Measurements from ENCODE around the gene THPO.

The THPO gene

DNA sequence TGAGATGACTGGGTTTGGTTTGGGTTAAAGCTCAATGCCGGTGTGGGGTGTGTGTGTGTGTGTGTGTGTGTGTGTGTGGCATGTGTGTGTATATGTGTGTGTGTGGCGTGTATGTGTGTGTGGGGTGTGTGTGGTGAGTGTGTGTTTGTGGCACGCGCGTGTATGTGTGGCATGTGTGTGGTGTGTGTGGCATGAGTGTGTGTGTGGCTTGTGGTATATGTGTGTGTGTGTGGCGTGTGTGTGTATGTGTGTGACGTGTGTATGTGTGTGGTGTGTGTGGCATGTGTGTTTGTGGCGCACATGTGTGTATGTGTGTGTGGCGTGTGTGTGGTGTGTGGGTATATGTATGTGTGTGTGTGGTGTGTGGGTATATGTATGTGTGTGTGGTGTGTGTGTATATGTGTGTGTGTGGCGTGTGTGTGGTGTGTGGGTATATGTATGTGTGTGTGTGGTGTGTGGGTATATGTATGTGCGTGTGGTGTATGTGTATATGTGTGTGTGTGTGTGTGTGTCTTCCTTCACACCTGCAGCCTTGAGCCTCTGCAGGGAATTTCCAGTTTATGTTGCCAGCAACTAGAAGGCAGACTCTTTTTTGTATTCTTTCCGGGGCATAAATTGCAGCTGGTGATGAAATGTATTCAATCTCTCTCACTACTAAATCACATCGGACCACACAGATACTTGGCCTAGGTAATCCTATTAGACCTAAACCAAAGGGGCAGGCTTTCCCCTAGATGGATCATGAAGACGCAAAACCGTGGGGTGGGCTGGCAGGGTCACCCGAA lies 36.6 kb upstream of the THPO start:
- TF ChIP-seq, protein P1, sequence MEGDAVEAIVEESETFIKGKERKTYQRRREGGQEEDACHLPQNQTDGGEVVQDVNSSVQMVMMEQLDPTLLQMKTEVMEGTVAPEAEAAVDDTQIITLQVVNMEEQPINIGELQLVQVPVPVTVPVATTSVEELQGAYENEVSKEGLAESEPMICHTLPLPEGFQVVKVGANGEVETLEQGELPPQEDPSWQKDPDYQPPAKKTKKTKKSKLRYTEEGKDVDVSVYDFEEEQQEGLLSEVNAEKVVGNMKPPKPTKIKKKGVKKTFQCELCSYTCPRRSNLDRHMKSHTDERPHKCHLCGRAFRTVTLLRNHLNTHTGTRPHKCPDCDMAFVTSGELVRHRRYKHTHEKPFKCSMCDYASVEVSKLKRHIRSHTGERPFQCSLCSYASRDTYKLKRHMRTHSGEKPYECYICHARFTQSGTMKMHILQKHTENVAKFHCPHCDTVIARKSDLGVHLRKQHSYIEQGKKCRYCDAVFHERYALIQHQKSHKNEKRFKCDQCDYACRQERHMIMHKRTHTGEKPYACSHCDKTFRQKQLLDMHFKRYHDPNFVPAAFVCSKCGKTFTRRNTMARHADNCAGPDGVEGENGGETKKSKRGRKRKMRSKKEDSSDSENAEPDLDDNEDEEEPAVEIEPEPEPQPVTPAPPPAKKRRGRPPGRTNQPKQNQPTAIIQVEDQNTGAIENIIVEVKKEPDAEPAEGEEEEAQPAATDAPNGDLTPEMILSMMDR (conservative IDR thresholded peaks at IDR 0.05; ENCODE audit: low read depth, low read length) = no peak
- no peak overlapping the region for H3K4me3 ChIP-seq (ENCODE audit: low read length)
- DNase-seq (ENCODE audit: low read depth) = no peak

DNA sequence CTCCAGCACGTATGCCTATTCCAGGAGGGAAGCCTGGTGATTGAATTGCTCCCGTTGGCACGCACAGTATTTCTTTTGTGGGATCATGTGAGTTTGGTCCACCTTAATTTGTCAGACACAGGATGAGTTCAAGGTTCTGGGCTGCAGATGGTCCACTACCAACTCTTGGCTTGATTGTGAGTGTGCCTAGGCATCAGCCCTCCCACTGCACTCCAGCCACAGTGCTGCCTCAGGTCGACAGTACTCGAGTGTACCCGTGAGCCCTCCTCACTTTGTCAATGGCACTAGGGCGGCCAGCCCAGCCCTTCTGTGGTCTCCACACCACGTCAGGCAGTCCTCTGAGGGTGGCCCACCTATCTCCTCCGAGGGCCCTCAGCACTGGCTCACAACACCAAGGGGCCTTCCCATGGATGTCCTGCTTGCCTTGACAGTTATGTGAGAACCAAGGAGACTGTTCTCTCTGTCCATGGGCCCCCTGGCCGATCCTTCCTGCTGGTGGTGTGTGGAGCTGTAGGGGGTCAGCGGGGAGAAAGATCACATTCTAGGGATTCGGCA lies 32.0 kb upstream of the THPO start:
- DNase-seq (ENCODE audit: low read depth) = no peak
- TF ChIP-seq, protein P1 (conservative IDR thresholded peaks at IDR 0.05; ENCODE audit: low read depth, low read length) = no peak

DNA sequence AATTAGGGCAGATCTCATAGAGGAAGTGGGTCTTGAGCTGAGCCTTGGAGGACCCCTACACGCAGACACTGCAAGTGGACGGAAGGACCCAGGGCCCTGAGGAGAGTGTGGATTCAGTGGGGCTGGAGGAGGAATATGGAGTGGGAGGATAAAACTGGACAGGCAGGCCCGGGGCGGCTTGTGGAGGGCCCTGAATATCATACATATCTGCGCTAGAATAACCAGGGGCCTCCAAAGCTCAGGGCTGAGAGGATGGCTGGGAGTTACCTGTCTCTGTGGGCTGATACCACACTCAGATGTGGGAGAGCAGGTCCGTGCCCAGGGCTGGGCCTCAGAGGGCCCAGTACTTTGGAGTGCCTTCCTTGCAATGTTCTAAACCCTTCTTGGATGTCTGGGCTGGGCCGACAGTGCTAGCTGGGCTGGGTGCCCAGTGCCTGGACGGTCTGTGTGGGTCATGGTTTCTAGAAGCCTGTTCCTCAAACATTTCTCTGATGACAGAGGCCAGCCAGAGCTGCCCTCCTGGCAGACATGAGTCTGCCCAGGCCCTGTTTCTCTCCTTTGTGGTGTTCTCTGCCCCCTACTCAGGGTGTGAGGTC lies 31.4 kb upstream of the THPO start:
- TF ChIP-seq, protein P1 (conservative IDR thresholded peaks at IDR 0.05; ENCODE audit: low read depth, low read length) = no peak
- DNase-seq (ENCODE audit: low read depth) = no peak
- no peak overlapping the region for H3K4me3 ChIP-seq (ENCODE audit: low read length)

More for the DNA sequence above, 32.0 kb upstream of the THPO start:
- H3K4me3 ChIP-seq (ENCODE audit: low read length) = no peak overlapping the region

DNA sequence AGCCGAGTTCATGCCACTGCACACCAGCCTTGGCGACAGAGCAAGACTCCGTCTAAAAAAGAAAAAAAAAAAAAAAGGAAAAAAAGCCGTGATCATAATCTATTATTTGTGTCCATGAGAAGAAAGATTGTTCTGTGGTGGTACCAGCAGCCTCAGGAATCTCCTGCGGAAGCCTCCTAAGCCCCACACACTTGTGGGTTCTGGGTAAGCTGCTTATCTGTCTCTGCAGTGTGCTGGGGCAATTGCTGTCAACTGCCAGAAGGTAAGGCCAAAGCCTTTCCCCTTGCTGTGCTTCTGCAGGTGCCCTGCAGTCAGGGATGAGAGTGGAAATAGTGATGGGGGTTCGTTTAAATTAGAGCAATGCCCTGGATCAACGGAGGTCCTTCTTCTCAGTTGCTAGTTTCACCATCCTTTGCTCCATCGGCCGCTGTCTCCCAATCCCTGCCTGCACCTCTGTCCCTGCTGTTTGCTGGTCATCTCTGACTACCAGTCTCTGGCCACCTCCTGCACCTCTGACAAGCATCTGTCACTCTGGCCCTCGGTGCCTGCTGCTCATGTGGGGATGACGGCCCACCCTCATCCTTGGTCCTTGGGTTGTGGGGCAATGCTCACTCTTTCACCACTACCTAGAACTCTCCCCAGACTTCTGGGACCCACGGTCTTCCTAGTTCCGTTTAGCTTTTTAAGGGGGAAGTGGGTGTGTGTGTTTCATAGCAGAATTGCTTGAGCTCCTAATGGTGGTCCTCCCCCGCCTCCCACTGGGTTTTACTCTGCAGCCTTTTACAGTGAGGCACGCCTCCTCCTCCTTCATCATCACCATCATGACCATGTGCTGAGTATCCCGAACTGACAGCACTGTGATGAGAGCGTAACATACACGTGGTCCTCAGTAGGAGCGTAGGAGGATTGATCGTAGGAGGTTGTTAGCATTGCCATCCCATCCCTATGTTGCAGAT lies 27.3 kb upstream of the THPO start:
- TF ChIP-seq, protein P1 (conservative IDR thresholded peaks at IDR 0.05; ENCODE audit: low read depth, low read length) = no peak
- peak; percentile 4 for DNase-seq (ENCODE audit: low read depth)
- no peak overlapping the region for H3K4me3 ChIP-seq (ENCODE audit: low read length)

DNA sequence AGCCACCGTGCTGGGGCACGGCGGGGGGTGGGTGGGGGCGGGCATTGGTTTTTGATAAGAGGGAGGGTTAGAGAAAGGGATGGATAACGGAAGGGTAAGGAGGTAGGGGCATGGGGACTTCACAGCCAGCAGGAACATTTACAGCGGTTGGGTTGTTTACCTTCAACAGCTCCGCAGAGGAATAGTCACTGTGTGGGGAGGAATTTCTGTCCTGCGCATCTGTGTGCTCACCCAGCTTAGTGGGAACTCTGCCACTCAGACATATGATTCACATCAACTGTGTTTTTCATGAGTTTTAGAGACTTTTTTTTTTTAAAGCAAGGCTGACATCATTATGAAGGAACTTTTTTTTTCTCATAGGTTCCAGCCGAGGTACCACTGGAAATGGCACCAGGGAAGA lies 21.4 kb upstream of the THPO start:
- H3K4me3 ChIP-seq (ENCODE audit: low read length) = no peak overlapping the region
- DNase-seq (ENCODE audit: low read depth) = peak; percentile 50
- TF ChIP-seq, protein P1 (conservative IDR thresholded peaks at IDR 0.05; ENCODE audit: low read depth, low read length) = no peak

DNA sequence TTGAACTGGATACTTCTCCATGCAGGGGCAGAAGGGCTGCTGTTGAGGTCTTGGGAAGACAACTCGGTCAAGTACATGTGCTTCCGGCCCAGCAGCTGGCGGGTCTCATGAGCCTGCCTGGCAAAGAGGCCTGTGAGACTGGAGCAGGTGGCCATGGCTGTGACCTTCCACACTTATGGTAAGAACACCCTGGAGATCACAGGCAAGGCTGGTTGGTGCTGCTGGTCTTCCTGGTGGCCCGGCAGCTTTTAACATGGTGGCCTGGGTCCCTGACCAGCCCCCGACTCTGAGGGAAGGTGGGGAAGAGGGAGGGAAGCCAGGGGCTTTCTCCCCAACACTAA lies 17.3 kb upstream of the THPO start:
- DNase-seq (ENCODE audit: low read depth) = no peak
- TF ChIP-seq, protein P1 (conservative IDR thresholded peaks at IDR 0.05; ENCODE audit: low read depth, low read length) = no peak
- H3K4me3 ChIP-seq (ENCODE audit: low read length) = no peak overlapping the region
